Ishikawa (cell line): ENCODE results near the gene RTEL1.

Source experiments
- CEBPB ChIP-seq: IDR thresholded peaks from 2 replicates; pipeline ENCODE4 v1.6.1; 2012
- CREB1 ChIP-seq: IDR thresholded peaks from 2 replicates; pipeline ENCODE4 v1.6.1; 2012; ENCODE audit warnings: low read depth
- EGR1 ChIP-seq: IDR thresholded peaks from 2 replicates; pipeline ENCODE4 v1.6.1; 2012
- EP300 ChIP-seq: IDR thresholded peaks from 2 replicates; pipeline ENCODE4 v1.6.1; 2012; ENCODE audit warnings: borderline replicate concordance
- FOXM1 ChIP-seq: IDR thresholded peaks from 2 replicates; pipeline ENCODE4 v1.6.1; 2012; ENCODE audit warnings: low read depth, borderline replicate concordance
- NFIC ChIP-seq: IDR thresholded peaks from 2 replicates; pipeline ENCODE4 v1.6.1; 2012
- RAD21 ChIP-seq: IDR thresholded peaks from 2 replicates; pipeline ENCODE4 v1.6.1; 2012; ENCODE audit warnings: low read depth
- REST ChIP-seq: IDR thresholded peaks from 2 replicates; pipeline ENCODE4 v1.6.1; 2012; ENCODE audit warnings: low read depth, mild to moderate bottlenecking
- TAF1 ChIP-seq: IDR thresholded peaks from 2 replicates; pipeline ENCODE4 v1.6.1; 2012; ENCODE audit warnings: low read depth, mild to moderate bottlenecking
- TCF12 ChIP-seq: IDR thresholded peaks from 2 replicates; pipeline ENCODE4 v1.6.1; 2012; ENCODE audit warnings: low read depth
- TEAD4 ChIP-seq: IDR thresholded peaks from 2 replicates; pipeline ENCODE4 v1.6.1; 2012
- USF1 ChIP-seq: IDR thresholded peaks from 2 replicates; pipeline ENCODE4 v1.6.1; 2012
- YY1 ChIP-seq: IDR thresholded peaks from 2 replicates; pipeline ENCODE4 v1.6.1; 2012; ENCODE audit warnings: low read depth
- ZBTB7A ChIP-seq: IDR thresholded peaks from 2 replicates; pipeline ENCODE4 v1.6.1; 2012; ENCODE audit warnings: low read depth
- TF ChIP-seq, protein P1 (sequence below): IDR thresholded peaks from 2 replicates; pipeline ENCODE4 v1.6.1; 2012

RTEL1 gene

DNA sequence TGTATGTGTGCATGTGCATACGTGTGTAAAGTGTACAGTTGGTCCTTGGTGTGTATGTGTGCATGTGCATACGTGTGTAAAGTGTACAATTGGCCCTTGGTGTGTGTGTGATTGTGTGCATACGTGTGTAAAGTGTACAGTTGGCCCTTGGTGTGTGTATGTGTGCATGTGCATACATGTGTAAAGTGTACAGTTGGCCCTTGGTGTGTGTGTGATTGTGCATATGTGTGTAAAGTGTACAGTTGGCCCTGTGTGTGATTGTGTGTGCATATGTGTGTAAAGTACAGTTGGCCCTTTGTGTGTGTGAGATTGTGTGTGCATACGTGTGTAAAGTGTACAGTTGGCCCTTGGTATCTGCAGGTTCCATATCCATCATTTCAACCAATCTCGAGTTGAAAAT lies 73.3 kb downstream of the RTEL1 start:
- TF ChIP-seq TCF12 (no peak), TEAD4 (no peak), NFIC (no peak), USF1 (no peak), YY1 (no peak), FOXM1 (no peak), ZBTB7A (no peak), CEBPB (no peak), EGR1 (no peak), REST (no peak), EP300 (no peak)

DNA sequence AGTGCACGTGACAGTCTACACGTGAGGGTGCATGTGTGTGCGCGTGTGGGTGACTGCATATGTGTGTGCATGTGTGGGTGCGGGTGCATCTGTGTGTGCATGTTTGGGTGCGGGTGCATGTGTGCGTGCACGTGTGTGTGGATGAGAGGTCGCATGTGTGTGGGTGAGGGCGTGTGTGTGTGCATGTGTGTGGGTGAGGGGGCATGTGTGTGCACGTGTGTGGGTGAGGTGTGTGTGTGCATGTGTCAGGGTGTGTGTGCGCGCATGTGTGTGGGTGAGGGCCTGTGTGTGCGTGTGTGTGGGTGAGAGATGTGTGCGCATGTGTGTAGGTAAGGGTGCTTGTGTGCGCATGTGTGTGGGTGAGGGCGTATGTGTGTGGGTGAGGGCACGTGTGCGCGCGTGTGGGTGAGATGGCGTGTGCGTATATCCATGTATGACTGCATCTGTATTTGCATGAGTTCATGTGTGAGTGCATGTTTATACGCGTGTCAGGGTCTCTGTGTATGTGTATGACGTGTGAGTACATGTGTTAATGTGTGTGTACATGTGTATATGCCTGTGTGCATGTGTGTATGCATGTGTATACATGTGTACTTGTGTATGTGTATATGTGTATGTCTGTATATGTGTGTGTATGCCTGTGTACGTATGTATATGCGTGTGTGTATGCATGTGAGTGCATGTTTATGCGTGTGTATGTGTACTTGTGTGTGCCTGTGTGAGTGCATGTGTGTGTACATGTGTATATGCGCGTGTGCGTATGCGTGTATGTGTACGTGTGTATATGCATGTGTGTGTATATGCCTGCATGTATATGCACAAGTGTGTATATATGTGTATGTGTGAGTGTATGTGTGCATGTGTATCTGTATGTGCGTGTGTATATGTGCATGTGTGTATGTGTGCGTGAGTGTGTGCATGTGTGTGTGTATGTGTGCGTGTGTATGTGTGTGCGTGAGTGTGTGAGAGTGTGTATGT lies 74.3 kb downstream of the RTEL1 start:
- TF ChIP-seq FOXM1 (no peak), REST (no peak), NFIC (no peak), RAD21 (no peak), EGR1 (no peak), TCF12 (no peak), CREB1 (no peak), ZBTB7A (no peak), EP300 (no peak)

DNA sequence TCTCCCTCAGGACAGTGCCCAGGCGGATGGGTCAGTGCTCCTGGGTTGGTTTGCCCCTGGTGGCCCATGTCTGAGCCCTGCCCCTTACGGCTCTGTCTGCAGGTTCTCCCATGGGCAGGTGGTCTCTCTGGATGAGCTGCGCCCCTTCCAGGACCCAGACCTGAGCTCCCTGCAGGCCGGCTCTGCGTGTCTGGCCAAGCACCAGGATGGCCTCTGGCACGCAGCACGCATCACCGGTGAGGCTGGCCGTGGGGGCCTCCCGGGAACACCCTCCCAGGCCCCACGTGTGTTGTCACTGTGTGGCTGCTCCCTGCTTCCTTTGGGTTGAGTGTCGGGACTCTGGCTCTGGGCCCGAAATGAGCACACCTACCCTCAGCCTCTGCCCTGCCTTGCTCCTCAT lies 75.0 kb downstream of the RTEL1 start:
- TF ChIP-seq NFIC (no peak), CEBPB (no peak), EGR1 (no peak), REST (no peak), RAD21 (no peak), TAF1 (no peak), FOXM1 (no peak), YY1 (no peak), USF1 (no peak), TEAD4 (no peak), ZBTB7A (no peak), EP300 (no peak), CREB1 (no peak), TCF12 (no peak)
- TF ChIP-seq, protein P1, sequence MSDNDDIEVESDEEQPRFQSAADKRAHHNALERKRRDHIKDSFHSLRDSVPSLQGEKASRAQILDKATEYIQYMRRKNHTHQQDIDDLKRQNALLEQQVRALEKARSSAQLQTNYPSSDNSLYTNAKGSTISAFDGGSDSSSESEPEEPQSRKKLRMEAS, result no peak

- TF ChIP-seq EP300 (no peak), USF1 (no peak), YY1 (no peak), CREB1 (no peak), ZBTB7A (no peak), TEAD4 (no peak), NFIC (no peak), TCF12 (no peak), FOXM1 (no peak), CEBPB (no peak), REST (no peak), EGR1 (no peak), RAD21 (no peak), TAF1 (no peak)
- TF ChIP-seq, protein P1, result no peak
These were observed 75.5 kb downstream of the RTEL1 start for GRCh38 chr20:63733579-63734081.
